Activated effector memory CD4-positive, alpha-beta T cell treated with anti-CD3 and anti-CD28 coated beads, Interleukin-2, amount 50 U/mL, for 16 hours (primary cell): ENCODE data around the gene CCNH.

Source experiments
- DNase-seq: peaks from one replicate; pipeline ENCODE4 v3.0.0-alpha.2; 2020

The CCNH gene

DNA sequence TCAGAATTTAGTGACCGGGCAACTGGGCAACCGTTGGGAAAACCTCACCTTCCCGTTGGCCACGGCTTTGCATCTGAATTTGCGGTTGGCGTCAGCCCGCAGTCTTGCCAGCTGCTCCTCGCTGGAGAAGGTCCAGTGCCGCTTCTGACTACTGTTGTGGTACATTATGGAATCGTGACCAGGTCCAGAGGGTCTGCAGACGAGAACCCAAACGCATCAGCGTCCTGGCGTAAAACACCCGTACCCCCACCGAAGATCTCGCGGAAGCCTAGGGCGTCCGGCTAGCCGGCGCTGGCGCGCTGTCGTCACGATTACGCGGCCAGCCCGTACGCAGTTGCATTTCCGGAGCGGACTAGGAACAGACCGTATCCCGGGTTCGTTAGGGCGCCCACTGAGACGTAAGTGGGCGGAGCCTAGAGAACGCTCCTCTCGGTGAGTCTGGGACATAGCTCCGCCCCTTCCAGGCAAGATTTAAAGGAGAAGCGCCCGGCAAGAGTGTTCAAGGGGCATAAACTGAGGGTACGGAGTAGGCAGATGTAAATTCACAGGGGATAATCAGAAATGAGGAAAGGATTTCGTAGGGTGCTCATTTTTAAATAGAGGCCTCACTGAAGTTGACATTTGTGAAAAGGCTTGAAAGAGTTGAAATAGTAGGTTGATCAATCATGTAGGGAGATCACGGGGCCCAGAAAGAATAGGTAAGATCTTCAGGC, at the start of gene CCNH:
CCNH (minus strand) TSS at position 301 of the 713 bp plus-strand sequence; CDS start at position 165, 136 bp downstream.
- peak; percentile 98 for DNase-seq

DNA sequence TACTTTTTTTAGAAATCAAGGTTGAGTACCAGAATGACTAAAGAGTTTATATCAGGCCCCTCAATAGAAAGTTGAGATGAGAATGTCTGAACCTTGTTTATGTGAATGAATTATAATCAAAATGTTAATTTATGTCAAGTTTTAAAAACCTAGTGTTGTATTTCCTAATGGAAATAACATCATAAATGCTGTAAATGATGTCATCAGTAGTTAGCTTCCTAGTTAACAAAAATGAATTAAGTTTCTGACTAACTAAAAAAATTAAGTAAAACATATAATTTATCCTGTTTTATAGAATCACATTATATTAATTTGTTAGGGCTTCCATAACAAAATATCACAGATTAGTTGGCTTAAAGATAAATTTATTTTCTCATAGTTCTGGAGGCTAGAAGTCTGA, 45.0 kb upstream of the CCNH start:
- DNase-seq = no peak

DNA sequence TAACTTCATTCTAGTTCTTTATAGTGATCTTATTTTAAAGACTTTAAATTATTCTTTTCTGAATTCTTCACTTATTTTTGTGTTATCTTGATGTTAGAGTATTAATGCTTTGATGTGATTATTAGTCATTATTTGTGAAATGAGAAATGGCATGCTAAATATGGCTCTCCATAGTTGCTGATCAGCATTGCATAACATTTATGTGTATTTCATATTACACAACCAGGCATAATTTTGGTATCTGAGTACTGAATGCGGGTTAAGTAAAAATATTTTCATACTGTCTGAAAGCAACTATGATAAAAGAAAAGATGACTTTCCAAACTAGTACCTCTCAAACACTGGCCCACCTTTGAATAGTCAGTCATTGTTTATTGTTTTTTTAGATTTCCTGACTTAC, 41.1 kb upstream of the CCNH start:
- DNase-seq = no peak

DNA sequence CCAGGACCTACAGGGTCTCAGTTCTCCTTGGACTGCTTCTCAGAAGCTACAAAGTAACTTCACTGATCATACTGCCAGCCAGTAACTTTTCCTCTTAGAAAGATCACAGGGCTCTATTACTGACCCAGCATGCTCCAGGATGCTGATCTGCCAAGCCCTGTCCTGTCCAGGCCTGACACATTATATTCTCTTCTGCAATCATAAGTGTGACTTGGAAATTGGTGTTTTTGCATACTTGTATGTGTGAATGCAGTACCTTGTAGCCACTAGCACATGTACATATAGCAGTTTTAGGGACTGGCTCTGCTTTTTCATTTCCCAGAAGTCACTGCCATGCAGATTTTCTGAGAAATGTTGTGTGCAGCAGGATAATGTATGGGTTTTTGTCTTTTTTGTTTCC, 40.1 kb upstream of the CCNH start:
- no peak for DNase-seq

DNA sequence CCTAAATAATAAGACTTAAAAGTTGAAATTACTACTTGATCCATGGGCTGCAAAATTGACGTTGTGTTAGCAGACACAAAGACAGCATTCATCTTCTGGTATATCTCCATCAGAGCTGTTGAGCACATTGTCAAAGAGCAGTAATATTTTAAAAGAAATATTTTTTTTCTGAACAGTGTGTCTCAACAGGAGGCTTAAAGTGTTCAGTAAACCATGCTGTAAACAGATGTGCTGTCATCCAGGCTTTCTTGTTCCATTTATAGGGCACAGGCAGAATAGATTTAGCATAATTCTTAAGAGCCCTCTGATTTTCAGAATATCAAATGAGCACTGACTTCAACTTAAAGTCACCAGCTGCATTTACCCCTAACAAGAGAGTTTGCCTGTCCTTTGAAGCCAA, 29.7 kb upstream of the CCNH start:
- DNase-seq = no peak

DNA sequence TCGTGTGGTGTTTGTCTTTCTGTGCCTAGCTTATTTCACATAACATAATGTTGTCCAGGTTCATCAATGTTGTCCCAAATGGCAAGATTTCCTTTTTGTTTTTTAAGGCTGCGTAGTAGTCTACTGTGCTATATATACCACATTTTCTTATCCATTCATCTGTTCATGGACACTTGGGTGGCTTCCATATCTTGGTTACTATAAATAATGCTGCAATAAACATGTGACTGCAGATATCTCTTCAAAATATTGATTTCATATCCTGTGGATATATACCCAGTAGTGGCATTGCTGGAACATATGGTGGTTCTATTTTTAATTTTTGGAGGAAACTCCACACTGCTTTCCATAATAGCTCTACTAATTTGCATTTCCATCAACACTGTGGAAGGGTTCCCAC, 25.5 kb upstream of the CCNH start:
- no peak for DNase-seq

DNA sequence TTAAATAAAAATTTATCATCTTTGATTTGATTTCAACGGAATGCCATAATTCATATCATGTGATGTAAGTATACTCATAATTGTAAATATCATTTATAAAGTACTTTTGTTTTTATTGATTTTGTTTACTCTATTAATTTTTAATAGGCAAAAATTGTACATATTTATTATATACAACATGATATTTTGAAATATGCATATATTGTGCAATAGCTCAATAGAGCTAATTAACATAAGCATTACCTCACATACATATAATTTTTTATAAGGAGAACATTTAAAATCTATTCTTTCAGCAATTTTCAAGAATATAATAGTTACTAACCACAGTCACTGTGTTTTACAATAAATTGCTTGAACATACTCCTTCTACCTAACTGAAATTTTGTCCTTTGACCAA, 25.0 kb upstream of the CCNH start:
- no peak for DNase-seq

DNA sequence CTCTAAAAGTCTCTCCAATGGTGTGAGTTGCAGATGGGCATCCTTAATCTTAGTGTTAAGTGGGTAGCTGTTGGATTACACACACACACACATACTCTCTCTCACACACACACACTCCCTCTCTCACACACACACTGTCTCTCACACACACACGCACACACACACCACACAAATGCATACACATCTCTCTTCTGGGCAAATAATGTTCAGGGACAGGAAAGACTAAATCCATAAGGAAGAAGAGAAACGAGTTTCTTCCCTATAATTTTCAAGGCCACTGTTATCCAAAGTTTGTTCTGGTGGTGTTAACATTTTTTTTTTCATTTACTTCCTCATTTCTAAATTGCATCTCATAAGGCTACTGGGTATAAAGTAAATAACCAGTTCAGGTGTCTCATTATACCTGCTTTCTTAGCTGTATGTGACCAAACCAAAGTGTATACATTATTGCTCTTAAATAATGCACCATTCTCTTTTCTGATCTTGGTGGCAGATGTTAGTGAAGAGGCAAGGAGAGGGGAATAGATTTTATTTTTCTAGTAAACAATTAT, 22.5 kb upstream of the CCNH start:
- no peak for DNase-seq

DNA sequence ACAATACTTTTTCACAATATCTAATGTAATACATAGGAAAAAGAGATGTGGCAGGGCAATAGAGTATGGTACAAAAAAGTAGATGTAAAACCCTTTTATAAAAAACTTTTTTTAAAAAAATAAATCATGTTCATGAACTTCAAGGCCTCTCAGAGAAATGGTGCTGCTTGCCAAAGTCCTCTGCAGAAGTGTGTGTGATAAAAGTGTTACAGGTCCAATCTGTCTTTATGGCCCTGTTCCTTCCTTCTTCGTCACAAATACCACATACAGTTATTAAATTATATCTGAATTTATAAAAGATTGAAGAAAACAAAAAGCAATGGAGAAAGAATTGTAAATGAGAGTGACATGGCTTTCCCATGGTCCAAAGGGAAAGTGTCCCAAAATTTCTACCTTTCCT, 21.7 kb upstream of the CCNH start:
- no peak for DNase-seq

DNA sequence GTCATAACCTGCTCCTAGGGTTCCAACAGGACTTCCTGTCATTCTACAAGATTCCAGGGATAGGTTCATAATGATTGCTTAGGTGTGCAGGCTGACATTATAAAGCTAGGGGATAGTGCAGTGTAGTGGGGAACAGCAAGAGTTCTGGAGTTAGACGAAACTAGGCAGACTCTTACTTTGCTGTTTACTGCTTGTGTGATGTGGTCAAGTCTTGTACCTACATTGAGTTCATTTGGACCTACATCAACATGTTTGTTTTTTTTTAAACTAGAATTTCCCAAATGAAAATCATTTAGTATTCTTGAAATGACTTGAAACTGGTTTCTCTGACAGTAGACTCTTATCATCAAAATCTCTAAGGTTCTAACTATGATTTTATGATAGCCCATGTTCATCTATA, 21.2 kb upstream of the CCNH start:
- no peak for DNase-seq

DNA sequence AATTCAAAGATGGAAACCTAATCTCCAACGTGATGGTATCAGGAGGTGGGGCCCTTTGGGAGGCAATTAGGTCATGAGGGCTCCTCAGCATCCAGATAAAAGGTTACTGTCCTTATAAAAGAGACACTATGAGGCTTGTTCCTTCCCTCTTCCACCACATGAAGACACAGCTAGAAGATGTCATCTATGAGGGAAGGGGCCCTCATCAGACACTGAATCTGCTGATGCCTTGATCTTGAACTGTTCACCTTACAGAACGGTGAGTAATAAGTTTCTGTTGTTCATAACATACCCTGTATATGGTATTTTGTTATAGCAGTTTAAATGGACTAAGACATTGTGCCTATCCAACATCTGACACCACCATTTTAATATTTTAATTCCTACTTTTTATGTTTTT, 19.7 kb upstream of the CCNH start:
- no peak for DNase-seq

DNA sequence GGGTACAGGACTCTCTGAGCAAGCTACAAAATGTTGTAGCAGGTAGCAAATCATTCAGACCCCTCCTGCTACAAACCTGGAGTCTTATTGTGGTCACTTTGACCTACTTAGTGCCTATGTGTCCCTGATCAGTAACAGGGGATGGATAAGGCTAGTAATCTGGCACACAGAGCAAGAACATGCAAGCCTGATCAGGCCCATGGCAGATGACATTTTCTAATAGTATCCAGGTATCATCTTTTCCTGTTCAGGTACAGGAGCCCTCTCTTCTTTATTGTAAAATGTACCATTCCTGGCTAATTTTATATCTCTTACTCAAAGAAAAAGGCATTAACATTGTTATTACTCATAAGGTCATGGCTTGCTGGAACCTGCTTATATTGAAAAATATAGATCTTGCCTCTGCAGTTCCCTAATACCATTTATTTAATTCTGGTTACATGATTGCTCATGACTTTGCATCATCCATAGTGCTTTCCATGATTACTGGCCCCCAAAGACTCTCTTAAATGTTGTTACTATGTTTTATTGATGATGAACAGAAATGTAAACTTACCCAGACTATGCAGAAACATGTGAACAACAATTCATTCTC, 18.2 kb upstream of the CCNH start:
- no peak for DNase-seq

DNA sequence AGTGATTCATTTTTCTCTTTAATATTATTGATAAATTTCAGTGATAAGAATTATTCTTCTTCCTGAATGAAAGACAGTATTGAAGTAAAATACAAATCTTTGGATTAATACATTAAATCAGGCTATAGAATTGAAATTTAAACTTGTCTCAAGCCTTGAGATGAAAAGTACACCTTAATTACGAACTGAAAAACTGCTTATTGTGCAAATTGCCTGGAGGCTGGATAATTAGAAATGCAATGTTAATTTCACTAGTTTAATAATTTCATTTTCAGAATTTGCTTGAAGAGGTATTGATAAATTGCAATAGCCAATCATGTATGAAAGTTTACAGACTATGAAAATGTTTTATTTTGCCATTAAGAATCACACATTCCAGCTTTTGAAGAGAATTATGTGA, 11.0 kb upstream of the CCNH start:
- DNase-seq = no peak

DNA sequence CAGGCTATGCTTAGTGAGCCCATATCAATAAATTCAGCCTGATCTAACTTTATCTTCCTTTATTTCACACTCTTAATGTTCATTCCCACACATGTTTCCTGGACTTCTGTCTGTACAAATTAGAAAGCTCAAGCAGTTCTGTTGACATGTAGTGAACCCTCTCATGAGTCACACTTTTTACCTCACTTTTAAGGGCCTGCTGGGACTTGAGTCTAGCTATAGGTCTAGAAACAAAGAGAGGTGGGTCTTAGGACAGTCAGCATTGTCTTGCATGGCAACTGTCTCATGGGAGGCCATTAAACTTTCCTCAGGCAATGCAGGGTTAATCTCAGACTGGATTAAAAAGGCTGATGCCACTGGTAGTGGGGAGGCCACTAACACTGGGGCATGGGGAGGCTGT, 8.6 kb upstream of the CCNH start:
- DNase-seq = no peak

DNA sequence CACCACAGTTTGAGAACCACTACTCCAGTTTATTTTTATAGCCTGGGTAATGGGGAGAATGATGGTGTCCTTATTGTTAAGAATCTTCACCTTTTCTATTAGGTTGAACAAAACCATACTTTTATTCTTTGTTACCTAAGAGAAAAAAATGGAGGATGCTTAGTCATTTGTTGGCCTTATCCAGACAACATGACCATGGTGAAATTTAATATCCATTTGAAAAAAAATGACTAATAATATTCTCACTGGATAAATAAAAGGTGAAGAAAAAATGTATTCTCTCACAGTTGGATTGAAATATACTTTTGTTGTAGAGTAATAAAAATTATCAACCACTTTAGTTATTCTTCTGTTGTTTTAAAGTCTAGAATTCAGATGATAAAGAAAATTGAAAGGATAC, 5.8 kb upstream of the CCNH start:
- no peak for DNase-seq

DNA sequence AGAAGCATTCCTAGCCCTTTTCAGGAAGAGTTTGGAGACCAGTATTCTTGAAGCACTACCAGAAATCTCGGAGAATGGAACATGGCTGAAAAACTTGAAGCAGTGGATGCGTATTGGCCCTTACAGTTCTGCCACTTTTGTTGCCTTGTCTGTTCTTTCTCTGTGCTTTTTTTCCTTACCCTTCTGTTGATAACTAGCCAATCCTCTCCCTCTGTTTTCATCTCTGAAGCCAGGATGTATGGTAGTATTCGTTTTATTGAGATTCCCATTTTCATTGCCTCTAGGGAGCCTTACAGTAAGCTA, 564 bp upstream of the CCNH start:
- DNase-seq = no peak

DNA sequence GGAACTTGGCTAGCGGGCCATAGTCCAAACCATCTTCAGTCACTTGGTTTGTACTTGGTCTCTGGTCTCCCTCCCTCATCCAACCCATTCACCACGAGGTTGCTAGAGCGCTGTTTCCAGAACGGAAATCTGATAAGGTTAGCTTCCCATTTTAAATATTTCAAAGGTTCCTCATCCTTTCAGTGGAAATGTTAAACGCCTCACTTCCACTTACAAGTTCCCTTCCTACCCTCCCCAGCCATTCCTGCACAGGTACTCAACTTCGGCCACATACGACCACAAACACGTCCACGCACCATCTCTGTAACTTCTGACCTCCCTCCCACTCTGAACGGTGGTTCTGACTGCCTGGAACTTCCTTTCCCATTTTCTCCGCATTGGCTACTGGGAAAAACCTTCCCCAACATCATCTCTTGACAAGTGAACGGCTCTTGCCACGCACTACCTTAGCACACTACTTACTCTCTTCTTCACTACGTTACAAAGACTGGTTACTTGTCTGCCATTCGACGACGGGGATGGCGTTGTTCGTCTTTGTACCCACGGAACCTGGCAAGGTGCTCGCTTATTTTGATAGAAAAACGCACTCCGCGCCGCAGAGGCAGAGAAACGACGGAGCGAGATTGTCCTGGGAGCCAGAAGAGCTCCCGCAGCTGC, 629 bp downstream of the CCNH start:
- peak; percentile 69 for DNase-seq

DNA sequence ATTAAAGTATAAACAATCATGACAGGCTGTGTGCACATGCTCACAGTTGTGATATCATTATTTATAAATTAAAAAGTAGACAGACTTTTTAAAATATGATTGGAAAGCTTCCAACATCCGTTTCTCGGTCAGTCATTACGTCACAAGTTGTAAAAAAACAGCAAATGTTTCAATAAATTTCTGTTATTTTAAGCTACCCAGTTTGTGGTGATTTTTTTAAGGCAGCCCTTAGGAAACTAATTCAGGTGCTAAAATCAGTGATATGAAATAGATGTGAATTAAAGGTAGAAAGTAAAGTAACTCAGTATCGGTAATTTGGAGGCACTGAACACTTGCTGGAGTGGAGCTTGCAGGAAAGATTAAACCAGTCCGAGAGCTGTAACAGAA, 1.2 kb downstream of the CCNH start:
- no peak for DNase-seq

DNA sequence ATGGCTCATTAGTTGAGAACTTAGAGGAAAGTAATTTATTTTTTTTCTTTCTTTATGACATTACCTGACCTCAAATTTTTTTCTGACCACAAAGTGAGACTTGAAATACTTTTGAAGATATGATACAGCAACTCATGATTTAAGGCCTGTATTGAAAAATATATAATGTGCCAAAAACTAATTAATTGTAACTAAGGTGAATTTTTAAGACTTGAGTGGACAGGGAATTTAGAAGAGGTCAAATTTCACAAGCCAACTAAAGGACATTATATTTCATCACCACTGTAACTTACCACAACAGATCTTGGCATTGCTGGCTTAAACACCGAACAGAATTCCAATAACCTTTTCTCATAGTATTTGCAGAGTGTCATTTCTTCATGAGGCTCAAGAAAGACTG, 1.8 kb downstream of the CCNH start:
- no peak for DNase-seq

DNA sequence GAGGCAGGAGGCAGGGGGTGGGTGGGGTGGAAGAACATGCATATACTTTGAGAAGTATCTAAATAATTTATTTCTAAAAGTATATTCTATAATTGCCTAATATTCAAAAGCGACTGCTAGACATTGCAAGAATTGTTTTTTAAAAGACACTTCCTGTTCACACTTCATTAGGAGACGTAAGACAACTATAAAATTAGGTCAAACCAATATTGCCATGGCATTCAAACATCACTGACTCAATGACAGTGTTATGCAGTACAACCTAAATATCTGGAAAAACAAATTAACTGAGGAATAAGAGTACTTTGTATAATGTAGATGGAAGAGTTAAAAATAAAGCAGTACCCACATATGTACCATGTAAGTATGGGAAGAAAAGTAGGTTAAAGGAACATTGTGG, 4.5 kb downstream of the CCNH start:
- DNase-seq = no peak

DNA sequence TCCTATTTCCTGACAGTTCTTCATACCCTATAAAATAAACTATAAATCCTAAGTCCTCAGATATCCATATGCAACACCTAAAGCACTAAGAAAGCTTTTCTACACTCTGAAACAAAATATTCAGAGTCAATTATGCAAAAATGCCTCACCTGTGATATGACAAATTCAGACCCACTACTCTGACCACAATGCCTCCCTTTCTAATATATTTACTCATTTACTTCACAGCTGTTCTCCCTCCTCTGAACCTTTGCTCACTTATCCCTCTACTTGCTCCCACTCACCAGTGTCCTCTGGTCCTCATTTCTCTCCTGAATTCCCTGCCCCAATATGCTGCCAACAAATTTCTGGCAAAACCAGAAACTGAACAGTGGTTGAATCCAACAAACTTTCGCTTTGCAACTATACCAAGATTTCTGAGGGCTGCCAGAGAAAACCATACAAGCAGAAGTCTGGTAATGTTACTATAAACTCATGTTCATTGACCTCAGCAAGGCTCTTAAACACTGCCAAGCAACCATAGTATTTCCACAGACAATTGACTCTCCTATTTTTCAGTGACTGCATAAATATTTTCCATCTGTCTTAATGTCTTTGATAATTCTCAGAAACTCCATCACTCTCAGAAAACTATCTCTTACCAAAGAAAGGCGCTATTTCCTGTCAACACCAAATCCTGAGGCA, 7.1 kb downstream of the CCNH start:
- no peak for DNase-seq

DNA sequence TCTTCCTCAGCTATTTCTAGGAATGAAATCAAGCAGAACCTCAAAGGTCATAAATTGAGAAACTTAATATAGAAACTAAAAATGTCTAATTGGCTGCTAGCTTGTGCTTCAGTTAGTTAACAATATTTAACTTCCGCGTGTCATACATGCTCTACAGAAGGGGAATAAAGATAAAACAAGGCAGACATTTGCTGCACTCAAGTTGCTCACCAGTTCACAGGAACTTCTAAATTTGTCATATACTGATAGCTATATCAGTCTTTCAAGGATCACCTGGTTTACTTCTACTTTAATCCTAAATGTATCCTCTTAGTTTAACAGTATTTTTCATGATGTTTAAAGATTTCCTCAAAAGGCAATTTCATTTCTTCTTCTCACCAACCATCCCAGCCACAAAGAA, 8.4 kb downstream of the CCNH start:
- no peak for DNase-seq

DNA sequence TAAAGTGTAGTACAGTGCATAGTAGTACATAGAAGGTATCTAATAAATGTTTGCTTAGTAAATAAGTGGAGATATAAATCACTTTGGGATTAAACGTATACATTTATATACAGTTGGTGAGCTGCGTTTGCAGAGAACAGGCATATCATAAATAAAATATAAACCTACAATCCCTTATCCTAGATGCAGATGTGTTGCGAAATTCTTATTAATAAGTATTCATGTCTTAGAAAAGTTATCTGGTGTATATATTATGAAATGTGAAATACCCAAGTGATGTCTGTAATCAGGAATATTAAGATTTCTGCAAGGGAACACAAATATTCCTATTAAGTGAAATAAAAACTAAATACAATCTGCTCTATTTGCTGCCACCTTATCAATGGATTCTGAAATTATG, 8.8 kb downstream of the CCNH start:
- no peak for DNase-seq

DNA sequence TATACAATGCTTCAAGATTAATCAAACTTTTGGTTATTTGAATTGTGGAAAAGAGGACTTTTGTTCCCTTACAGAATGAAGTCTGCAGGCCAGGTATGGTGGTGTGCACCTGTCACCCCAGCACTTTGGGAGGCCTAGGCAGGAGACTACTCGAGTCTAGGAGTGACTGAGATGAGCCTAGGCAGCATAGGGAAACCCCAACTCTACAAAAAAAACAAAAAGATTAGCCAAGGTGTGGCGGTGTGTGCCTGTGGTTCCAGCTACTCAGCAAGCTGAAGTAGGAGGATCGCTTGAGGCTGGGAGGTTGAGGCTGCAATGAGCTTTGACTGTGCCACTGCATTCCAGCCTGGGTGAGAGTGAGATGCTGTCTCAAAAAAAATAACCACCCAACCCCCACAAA, 9.3 kb downstream of the CCNH start:
- DNase-seq = no peak
